ENCODE measurements around the gene GMPR. TPM values are rescaled to one million over a fixed set of nuclear protein-coding genes. Genes with fewer than 3 reads are reported as not detected.

The GMPR gene
- total RNA-seq, 2 experiments from 2014 or later: 0.63 to 0.95 TPM

GRCh38 chr6:16320533-16321340 lies 82.3 kb downstream of the GMPR start:
- ChIA-PET CTCF (interaction anchor here (2.4 to 4.5 kb wide), 3 partner anchors 11 to 193 kb away, joined by 8 to 47 read pairs (median 23); no protein-coding TSS in a partner anchor), POLR2A (interaction anchor here (0.6 to 2.0 kb wide), 7 partner anchors 11 to 442 kb away, joined by 3 to 9 read pairs (median 4); partner anchors contain the start of gene MYLIP)
- Histone ChIP-seq H3K27ac (ENCODE audit: low read depth in 1 of 2, low read length in 2 of 2) (peak overlapping the region; percentile 63 to 93), H3K27me3 (ENCODE audit: control insufficient read depth in 1 of 2, insufficient read depth in 2 of 2, low read length in 2 of 2) (no peaks in the 10 kb centered on the region), H3K4me3 (ENCODE audit: low read length) (peak overlapping the region; percentile 40), H3K4me1 (ENCODE audit: insufficient read depth, low read length) (peaks cover 90% of the 10 kb centered on the region), H3K9me3 (ENCODE audit: control insufficient read depth in 1 of 2, insufficient read depth in 1 of 2, low read length in 2 of 2) (no peaks in the 10 kb centered on the region), H3K36me3 (ENCODE audit: insufficient read depth, low read length) (peaks cover 2% of the 10 kb centered on the region)
- DNase-seq (peak in 1 of 14 experiments; percentile 26), ATAC-seq (ENCODE audit: poor library complexity) (no peak)
- H3K4me1 Mint-ChIP-seq (ENCODE audit: low read depth): peaks cover 80% of the 10 kb centered on the region
- H3K36me3 Mint-ChIP-seq (ENCODE audit: low read depth): peaks cover 5% of the 10 kb centered on the region
- H3K27me3 Mint-ChIP-seq: no peaks in the 10 kb centered on the region
- peak overlapping the region; percentile 70 for H3K4me3 Mint-ChIP-seq
- TF ChIP-seq CTCF (IDR thresholded peaks at IDR 0.05): no peak
- H3K27ac Mint-ChIP-seq: peak overlapping the region; percentile 94
- intact Hi-C loops (cut with DNase I, micrococcal nuclease): loop anchor here (5.0 to 10.0 kb wide), 3 partner anchors 87 to 1073 kb away; partner anchors contain the start of genes JARID2 (in 1 of the 2) and MYLIP (in 1 of the 2)
- H3K9me3 Mint-ChIP-seq: no peaks in the 10 kb centered on the region

- Mint-ChIP-seq H3K4me1 (ENCODE audit: low read depth) (peaks cover 83% of the 10 kb centered on the region), H3K27me3 (no peaks in the 10 kb centered on the region), H3K9me3 (no peaks in the 10 kb centered on the region), H3K4me3 (no peak overlapping the region), H3K36me3 (ENCODE audit: low read depth) (peaks cover 11% of the 10 kb centered on the region), H3K27ac (peak overlapping the region; percentile 94)
- POLR2A ChIA-PET: no interaction called here
- intact Hi-C loops (cut with DNase I, micrococcal nuclease): loop anchor here (5.0 to 10.0 kb wide), 3 partner anchors 86 to 1074 kb away; partner anchors contain the start of genes JARID2 (in 1 of the 2) and MYLIP (in 1 of the 2)
- no peak for TF ChIP-seq CTCF (IDR thresholded peaks at IDR 0.05)
- Histone ChIP-seq H3K27me3 (ENCODE audit: control insufficient read depth in 1 of 2, insufficient read depth in 2 of 2, low read length in 2 of 2) (no peaks in the 10 kb centered on the region), H3K4me1 (ENCODE audit: insufficient read depth, low read length) (peaks cover 92% of the 10 kb centered on the region), H3K27ac (ENCODE audit: low read depth in 1 of 2, low read length in 2 of 2) (peak overlapping the region; percentile 63 to 93), H3K36me3 (ENCODE audit: insufficient read depth, low read length) (peaks cover 8% of the 10 kb centered on the region), H3K4me3 (ENCODE audit: low read length) (no peak overlapping the region), H3K9me3 (ENCODE audit: control insufficient read depth in 1 of 2, insufficient read depth in 1 of 2, low read length in 2 of 2) (peaks cover 0 to 2% of the 10 kb centered on the region in 2 experiments)
- ATAC-seq (ENCODE audit: poor library complexity) (no peak), DNase-seq (no peak)
- CTCF ChIA-PET: interaction anchor here (2.4 to 3.4 kb wide), 2 partner anchors 11 to 193 kb away, joined by 8 to 23 read pairs; no protein-coding TSS in a partner anchor
These were observed 82.9 kb downstream of the GMPR start for GRCh38 chr6:16321341-16321710.

- ATAC-seq (ENCODE audit: poor library complexity) (no peak), DNase-seq (no peak)
- no peak for TF ChIP-seq CTCF (IDR thresholded peaks at IDR 0.05)
- H3K9me3 Mint-ChIP-seq: no peaks in the 10 kb centered on the region
- no peaks in the 10 kb centered on the region for H3K27me3 Mint-ChIP-seq
- peaks cover 80% of the 10 kb centered on the region for H3K4me1 Mint-ChIP-seq (ENCODE audit: low read depth)
- Histone ChIP-seq H3K4me3 (ENCODE audit: low read length) (no peak overlapping the region), H3K4me1 (ENCODE audit: insufficient read depth, low read length) (peaks cover 88% of the 10 kb centered on the region), H3K36me3 (ENCODE audit: insufficient read depth, low read length) (peaks cover 13% of the 10 kb centered on the region), H3K27ac (ENCODE audit: low read depth in 1 of 2, low read length in 2 of 2) (peak overlapping the region; percentile 62 to 93), H3K9me3 (ENCODE audit: control insufficient read depth in 1 of 2, insufficient read depth in 1 of 2, low read length in 2 of 2) (peaks cover 0 to 7% of the 10 kb centered on the region in 2 experiments), H3K27me3 (ENCODE audit: control insufficient read depth in 1 of 2, insufficient read depth in 2 of 2, low read length in 2 of 2) (no peaks in the 10 kb centered on the region)
- peak overlapping the region; percentile 94 for H3K27ac Mint-ChIP-seq
- ChIA-PET POLR2A (interaction anchor here (1.4 to 2.1 kb wide), 2 partner anchors 193 to 440 kb away, joined by 7 to 17 read pairs; partner anchors contain the start of genes ATXN1 and MYLIP), CTCF (interaction anchor here (0.8 to 3.4 kb wide), 5 partner anchors 9 to 449 kb away, joined by 3 to 23 read pairs (median 4); no protein-coding TSS in a partner anchor)
- peaks cover 16% of the 10 kb centered on the region for H3K36me3 Mint-ChIP-seq (ENCODE audit: low read depth)
- intact Hi-C loops (cut with DNase I, micrococcal nuclease): loop anchor here (1.0 to 10.0 kb wide), 6 partner anchors 9 to 1075 kb away; partner anchors contain the start of genes ATXN1 (in 1 of the 2), JARID2 (in 1 of the 2) and MYLIP (in 1 of the 2)
- peak overlapping the region; percentile 80 for H3K4me3 Mint-ChIP-seq
These were observed 83.4 kb downstream of the GMPR start for GRCh38 chr6:16321826-16322225.

All from CD4-positive, alpha-beta T cell (primary cell).